K562 (cell line): ENCODE results near the gene CUL1. TPM values are rescaled to one million over a fixed set of nuclear protein-coding genes. Genes with fewer than 3 reads are reported as not detected.

ENCODE experiments used
- ATF7 ChIP-seq: fragments of 450-650 bp; IDR thresholded peaks from 2 replicates; pipeline ENCODE4 v1.7.1; 2014; ENCODE audit warnings: mild to moderate bottlenecking, moderate library complexity
- DLX4 ChIP-seq: fragments of 250-450 bp; sonication (Bioruptor Pico); IDR thresholded peaks from 2 replicates; pipeline ENCODE4 v1.6.1; 2021; ENCODE audit warnings: mild to moderate bottlenecking
- EP300 ChIP-seq: IDR thresholded peaks from 2 replicates; pipeline ENCODE4 v1.6.1; 2012; ENCODE audit warnings: low read length, improper control_type of control experiment
- JUN ChIP-seq, 2 experiments: sonication (generic) in 1 of 2; formaldehyde crosslinking in 1 of 2; IDR thresholded peaks; 2 replicates each; pipeline versions ENCODE4 v1.6.1 to v1.8.0; 2012 to 2022; ENCODE audit warnings: borderline replicate concordance in 2 of 2, mild to moderate bottlenecking in 2 of 2, improper control_type of control experiment in 1 of 2, low read depth in 1 of 2, low read length in 1 of 2, missing genetic modification reagents in 1 of 2
- MGA ChIP-seq: fragments of 450-650 bp; IDR thresholded peaks from 2 replicates; pipeline ENCODE4 v1.6.1; 2016; ENCODE audit warnings: mild to moderate bottlenecking, moderate library complexity
- MYC ChIP-seq, 2 experiments: fragments of 250-450 bp in 1 of 2; sonication (Bioruptor Pico) in 1 of 2; IDR thresholded peaks; 2 replicates each; pipeline versions ENCODE4 v1.5.1 to v1.6.1; 2012 to 2021; ENCODE audit warnings: low read depth in 2 of 2, borderline replicate concordance in 1 of 2, improper control_type of control experiment in 1 of 2, low read length in 1 of 2, mild to moderate bottlenecking in 1 of 2, moderate library complexity in 1 of 2
- TSC22D4 ChIP-seq: fragments of 450-650 bp; IDR thresholded peaks from 2 replicates; pipeline ENCODE4 v1.6.1; 2016; ENCODE audit warnings: missing genetic modification characterization, missing biosample characterization, control low read depth
- ZBTB33 ChIP-seq: sonication (generic); formaldehyde crosslinking; IDR thresholded peaks from 2 replicates; pipeline ENCODE4 v1.8.1; 2023; ENCODE audit warnings: mild to moderate bottlenecking, missing genetic modification reagents
- ZNF134 ChIP-seq: fragments of 250-450 bp; sonication (Bioruptor Pico); conservative IDR thresholded peaks from 2 replicates; pipeline ENCODE4 v1.4.0; 2020
- polyA plus RNA-seq, 8 experiments: library from polyadenylated mRNA; depleted of rRNA in 4 of 8; stranded (reverse) in 5 of 8; unstranded in 3 of 8; fragments of >200 nt; fragmentation: Nextera tagmentation in 2 of 8; fragmentation: Illumina TruSeq in 1 of 8; extraction: Ambion mirVana in 2 of 8; extraction: Trizol in 1 of 8; gene quantifications; 2 replicates each; pipeline versions ENCODE4 v1.2.1 to v1.2.3, GENCODE V29; 2011 to 2014; ENCODE audit warnings: inconsistent platforms in 1 of 8, missing spikeins in 1 of 8
- total RNA-seq, 7 experiments: library from RNA; depleted of rRNA in 6 of 7; stranded (reverse); fragments of >200 nt in 6 of 7; fragmentation: Illumina TruSeq in 2 of 7; extraction: Trizol in 2 of 7; gene quantifications; 2 replicates each; pipeline versions ENCODE4 v1.2.1 to v1.2.3, GENCODE V29; 2011 to 2021; ENCODE audit warnings: low replicate concordance in 1 of 7

CUL1 gene
- total and polyA plus RNA-seq, 9 of the 15 experiments (the other 6 are each of a cell fraction or from before 2014, with no cell fraction given) = 31.5 to 107 (median 96.5) TPM

- TF ChIP-seq MGA (peak; percentile 81), EP300 (0 out of 2 replicates have a peak, but pooled peaks have one; percentile 11), ZBTB33 (CRISPR knock-in tag) (0 out of 2 replicates have a peak, but pooled peaks have one; percentile 8), DLX4 (CRISPR knock-in tag) (no peak), JUN (IDR thresholded peaks at IDR 0.05; ENCODE audit: borderline replicate concordance, low read depth, low read length) (no peak), JUN (CRISPR knock-in tag; IDR thresholded peaks at IDR 0.05; ENCODE audit: borderline replicate concordance) (0 out of 2 replicates have a peak, but pooled peaks have one; percentile 50), MYC (IDR thresholded peaks at IDR 0.05; ENCODE audit: low read depth, low read length) (0 out of 2 replicates have a peak, but pooled peaks have one; percentile 40), MYC (CRISPR knock-in tag; IDR thresholded peaks at IDR 0.05; ENCODE audit: borderline replicate concordance, low read depth) (peak; percentile 9; the same call in 1 of the 2 replicates), ATF7 (peak; percentile 51; the same call in 1 of the 2 replicates), TSC22D4 (no peak), ZNF134 (0 out of 2 replicates have a peak, but pooled peaks have one; percentile 24)
These were observed 1.3 kb upstream of the CUL1 start (continued) for GRCh38 chr7:148697256-148698006.
